Activated naive CD8-positive, alpha-beta T cell treated with anti-CD3 and anti-CD28 coated beads for 36 hours (primary cell): ENCODE data around the gene ATP11B. TPM values are rescaled to one million over a fixed set of nuclear protein-coding genes. Genes with fewer than 3 reads are reported as not detected.
A peak's percentile ranks its signal among the peaks of the same experiment; 100 is the strongest.

Experiments
- DNase-seq: peaks from one replicate; pipeline ENCODE4 v3.0.0; 2021
- H3K27ac Mint-ChIP-seq: one replicate; pipeline ENCODE4 v1.8.0; 2022; ENCODE audit warnings: mild to moderate bottlenecking, moderate library complexity, mixed read lengths
- H3K27me3 Mint-ChIP-seq: one replicate; pipeline ENCODE4 v1.8.0; 2022; ENCODE audit warnings: mild to moderate bottlenecking, mixed read lengths
- H3K36me3 Mint-ChIP-seq: one replicate; pipeline ENCODE4 v1.8.0; 2021; ENCODE audit warnings: mild to moderate bottlenecking, mixed read lengths
- H3K4me1 Mint-ChIP-seq: one replicate; pipeline ENCODE4 v1.8.0; 2021; ENCODE audit warnings: mixed read lengths
- H3K4me3 Mint-ChIP-seq: one replicate; pipeline ENCODE4 v1.8.0; 2022; ENCODE audit warnings: mild to moderate bottlenecking, moderate library complexity, mixed read lengths
- H3K9me3 Mint-ChIP-seq: one replicate; pipeline ENCODE4 v1.8.0; 2022; ENCODE audit warnings: mixed read lengths
- total RNA-seq, 2 experiments: library from RNA; stranded (reverse); gene quantifications; one replicate each; pipeline ENCODE4 v1.2.3, GENCODE V29; 2021

The ATP11B gene
- total RNA-seq, result 10 to 100 TPM; 83.3 to 85.0 TPM

DNA sequence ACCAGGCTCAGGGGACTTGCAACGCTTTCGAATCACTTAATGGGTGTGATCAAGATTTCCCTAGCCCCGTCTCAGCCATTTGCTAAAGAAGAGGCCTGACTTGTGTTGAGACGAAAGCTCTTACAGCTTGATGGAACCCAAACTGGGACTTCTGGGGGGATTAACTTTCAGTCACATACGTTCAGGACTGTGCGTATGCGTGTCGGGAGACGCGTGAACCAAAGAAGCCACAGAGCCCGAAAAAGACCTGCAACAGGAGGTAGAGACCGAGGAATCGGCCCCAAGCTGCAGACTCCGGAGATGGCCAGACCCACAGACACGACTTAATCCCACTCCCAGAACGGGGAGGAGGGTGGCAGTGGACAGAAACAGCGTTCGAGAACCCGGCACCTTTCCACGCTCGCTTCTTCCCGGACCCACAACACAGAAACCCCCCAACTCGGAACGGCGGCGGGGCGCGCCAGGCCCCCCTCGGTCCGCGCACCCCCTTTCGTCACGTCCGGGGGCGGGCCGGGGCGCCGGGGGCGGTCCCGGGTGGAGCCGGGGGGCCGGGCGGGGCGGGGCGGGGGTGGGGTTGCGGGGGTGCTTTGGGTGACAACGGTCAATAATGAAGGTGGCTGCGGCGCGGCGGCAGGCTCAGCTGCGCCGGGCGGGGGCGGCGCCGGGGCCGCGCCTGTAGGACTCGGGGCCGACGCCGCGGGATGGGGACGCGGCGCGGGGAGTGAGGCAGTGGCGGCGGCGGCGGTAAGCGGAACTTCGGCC lies at the start of gene ATP11B:
Gene ATP11B (plus strand): TSS at position 604 of the 762 bp plus-strand sequence. CDS start 256 bp downstream, outside the sequence.
- Mint-ChIP-seq H3K27ac (peak within 1 kb of the TSS; percentile 98), H3K27me3 (peaks cover 3% of the 10 kb centered on the region), H3K4me3 (peak within 1 kb of the TSS; percentile 95), H3K4me1 (peaks cover 32% of the 10 kb centered on the region), H3K36me3 (peaks cover 26% of the 10 kb centered on the region), H3K9me3 (no peaks in the 10 kb centered on the region)
- peak; percentile 85 for DNase-seq

DNA sequence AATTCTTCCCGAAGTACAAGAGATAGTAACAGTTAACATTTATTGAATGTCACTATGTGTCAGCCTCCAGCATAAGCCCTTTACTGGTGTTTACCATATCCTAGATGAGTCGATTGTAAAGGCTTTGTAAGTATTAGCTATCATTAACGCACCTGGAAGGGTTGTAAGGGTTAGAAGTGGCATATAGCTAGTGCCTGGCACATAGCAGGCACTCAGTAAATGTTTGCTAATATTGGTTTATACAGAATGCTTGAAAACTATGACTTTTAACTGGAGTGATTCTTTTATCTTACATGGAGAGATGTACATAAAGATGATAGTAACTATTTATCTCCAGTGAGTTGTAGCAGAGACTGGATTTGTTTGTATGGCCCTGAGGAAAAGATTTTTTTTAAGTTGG lies 46.3 kb upstream of the ATP11B start:
- Mint-ChIP-seq H3K4me3 (no peak overlapping the region), H3K36me3 (no peaks in the 10 kb centered on the region), H3K9me3 (no peaks in the 10 kb centered on the region), H3K27me3 (peaks cover 4% of the 10 kb centered on the region), H3K27ac (no peak overlapping the region), H3K4me1 (no peaks in the 10 kb centered on the region)
- no peak for DNase-seq

DNA sequence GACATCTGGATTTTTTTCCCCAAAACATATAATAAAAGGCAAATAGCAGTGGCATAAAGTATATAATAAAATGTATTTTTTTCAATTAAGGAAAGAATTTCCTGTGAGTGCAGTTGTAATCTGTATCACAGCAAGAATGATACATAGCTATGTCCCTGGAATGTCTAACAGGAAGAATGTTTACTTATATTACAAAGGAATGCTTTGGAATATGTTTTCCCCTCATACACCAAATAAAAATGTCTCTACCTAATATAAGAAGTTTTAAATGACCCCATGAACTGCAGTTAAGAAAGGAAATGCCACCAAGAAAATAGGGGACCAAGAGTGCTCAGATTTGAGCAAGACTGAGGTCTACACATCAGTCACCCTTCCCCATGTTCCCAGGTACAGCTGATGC lies 38.0 kb upstream of the ATP11B start:
- H3K4me3 Mint-ChIP-seq, result no peak overlapping the region
- no peaks in the 10 kb centered on the region for H3K36me3 Mint-ChIP-seq
- no peaks in the 10 kb centered on the region for H3K27me3 Mint-ChIP-seq
- H3K9me3 Mint-ChIP-seq, result no peaks in the 10 kb centered on the region
- DNase-seq, result no peak
- no peaks in the 10 kb centered on the region for H3K4me1 Mint-ChIP-seq
- H3K27ac Mint-ChIP-seq, result no peak overlapping the region

DNA sequence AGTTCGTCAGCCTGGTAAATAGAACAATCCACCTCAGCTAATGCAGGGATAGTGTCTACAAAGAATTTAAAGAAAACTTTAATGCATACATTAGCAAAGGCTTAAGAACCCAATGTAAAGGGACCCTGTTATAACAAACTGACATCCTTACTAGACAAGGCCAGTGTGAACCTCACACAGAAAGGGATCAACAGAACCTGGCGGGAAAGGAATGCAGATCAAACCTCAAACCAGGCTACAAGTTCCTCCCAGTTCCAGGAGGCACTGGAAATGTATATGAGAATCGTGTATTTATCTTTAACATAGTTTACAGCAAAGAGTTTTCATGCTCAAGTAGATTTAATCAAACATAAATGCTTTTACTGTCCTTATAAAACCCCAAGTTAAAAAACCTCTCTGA lies 37.6 kb upstream of the ATP11B start:
- Mint-ChIP-seq H3K9me3 (no peaks in the 10 kb centered on the region), H3K27me3 (no peaks in the 10 kb centered on the region), H3K36me3 (no peaks in the 10 kb centered on the region), H3K4me3 (no peak overlapping the region), H3K4me1 (no peaks in the 10 kb centered on the region), H3K27ac (no peak overlapping the region)
- DNase-seq, result no peak

DNA sequence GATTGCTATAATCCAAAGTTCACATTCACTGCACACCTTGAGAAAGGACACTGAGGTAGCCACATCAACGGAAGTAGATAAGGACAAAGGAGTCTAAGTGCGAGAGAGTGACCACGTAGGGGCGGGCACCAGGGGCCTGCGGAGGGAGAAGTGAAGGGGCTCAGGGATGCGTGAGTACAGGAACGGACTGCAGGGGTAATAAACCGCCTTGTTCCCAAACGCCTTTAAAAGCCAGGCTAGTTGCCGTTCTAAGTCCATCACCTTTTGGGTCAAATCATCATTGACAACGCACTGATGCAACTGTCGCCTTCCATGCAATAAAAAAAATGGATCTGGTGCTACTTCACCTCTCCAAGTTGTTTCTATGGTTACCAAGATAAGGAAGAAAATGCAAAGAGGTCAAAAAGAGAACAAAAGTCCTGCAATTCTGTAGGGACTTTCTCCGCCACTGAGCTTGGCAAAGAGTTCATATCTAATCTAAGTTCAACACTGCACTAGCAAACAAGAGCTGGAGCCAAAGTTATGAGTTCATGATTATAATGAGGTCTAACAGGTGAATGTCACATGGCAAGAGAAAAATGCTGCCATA lies 32.6 kb upstream of the ATP11B start:
- Mint-ChIP-seq H3K4me3 (no peak overlapping the region), H3K4me1 (no peaks in the 10 kb centered on the region), H3K9me3 (no peaks in the 10 kb centered on the region), H3K27ac (no peak overlapping the region), H3K36me3 (no peaks in the 10 kb centered on the region), H3K27me3 (peaks cover 3% of the 10 kb centered on the region)
- no peak for DNase-seq

DNA sequence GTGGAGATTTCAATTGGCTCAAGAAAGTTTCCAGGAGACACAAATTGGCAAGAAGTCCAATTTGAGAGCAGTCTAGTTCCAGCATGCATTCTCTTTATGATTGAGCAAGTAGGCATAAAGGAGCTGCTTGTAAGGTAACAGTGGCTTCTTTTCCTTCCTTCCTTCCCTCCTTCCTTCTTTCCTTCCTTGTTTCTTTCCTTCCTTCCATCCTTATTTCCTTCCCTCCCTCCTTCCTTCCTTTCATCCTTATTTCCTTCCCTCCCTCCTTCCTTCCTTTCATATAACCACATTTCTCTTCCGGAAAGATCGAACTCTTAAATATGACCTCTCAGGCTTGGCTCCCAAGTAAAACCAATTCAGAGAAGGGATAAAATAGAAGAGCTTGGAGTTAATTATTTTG lies 29.4 kb upstream of the ATP11B start:
- H3K4me3 Mint-ChIP-seq, result no peak overlapping the region
- H3K27ac Mint-ChIP-seq, result no peak overlapping the region
- H3K4me1 Mint-ChIP-seq, result no peaks in the 10 kb centered on the region
- H3K36me3 Mint-ChIP-seq, result no peaks in the 10 kb centered on the region
- no peak for DNase-seq
- peaks cover 3% of the 10 kb centered on the region for H3K27me3 Mint-ChIP-seq
- no peaks in the 10 kb centered on the region for H3K9me3 Mint-ChIP-seq

DNA sequence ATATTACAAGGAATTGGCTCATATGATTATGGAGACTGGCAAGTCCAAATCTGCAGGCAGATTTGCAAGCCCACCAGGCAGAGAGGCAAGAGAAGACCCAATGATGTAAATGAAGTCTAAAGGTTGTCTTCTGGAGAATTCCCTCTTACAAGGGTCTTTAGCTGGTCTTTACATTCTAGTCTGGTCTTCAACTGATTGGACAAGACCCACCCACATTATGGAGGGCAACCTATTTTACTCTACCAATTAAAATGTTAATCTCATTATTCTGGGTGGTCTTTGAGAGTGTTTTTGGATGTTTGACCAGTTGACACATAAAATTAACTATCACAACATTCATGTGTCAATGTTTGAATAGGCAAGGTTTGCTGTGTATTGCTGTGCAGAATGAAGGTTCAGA lies 28.0 kb upstream of the ATP11B start:
- DNase-seq, result no peak
- no peak overlapping the region for H3K27ac Mint-ChIP-seq
- no peaks in the 10 kb centered on the region for H3K4me1 Mint-ChIP-seq
- no peaks in the 10 kb centered on the region for H3K36me3 Mint-ChIP-seq
- H3K27me3 Mint-ChIP-seq, result peaks cover 3% of the 10 kb centered on the region
- H3K9me3 Mint-ChIP-seq, result no peaks in the 10 kb centered on the region
- no peak overlapping the region for H3K4me3 Mint-ChIP-seq

DNA sequence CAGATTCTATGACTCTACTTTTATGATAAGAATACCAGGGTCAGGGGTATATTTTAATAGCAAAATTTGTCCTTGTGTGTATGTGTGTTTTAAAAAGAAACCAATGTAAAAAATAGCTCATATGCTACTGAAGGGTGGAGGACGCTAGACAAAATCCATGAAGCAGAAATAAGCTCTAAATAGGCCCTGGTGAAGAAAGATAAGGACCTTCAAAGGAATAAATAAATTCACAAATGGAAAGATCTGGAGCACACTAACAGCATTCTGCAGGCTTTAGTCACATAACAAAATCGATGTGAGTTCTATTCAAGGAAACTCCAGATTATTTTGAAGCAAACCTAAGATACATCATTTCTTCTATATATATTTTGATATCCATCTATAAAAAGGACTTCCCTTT lies 27.2 kb upstream of the ATP11B start:
- no peaks in the 10 kb centered on the region for H3K4me1 Mint-ChIP-seq
- no peak overlapping the region for H3K27ac Mint-ChIP-seq
- no peaks in the 10 kb centered on the region for H3K9me3 Mint-ChIP-seq
- no peaks in the 10 kb centered on the region for H3K36me3 Mint-ChIP-seq
- H3K27me3 Mint-ChIP-seq, result peaks cover 3% of the 10 kb centered on the region
- no peak overlapping the region for H3K4me3 Mint-ChIP-seq
- DNase-seq, result no peak

DNA sequence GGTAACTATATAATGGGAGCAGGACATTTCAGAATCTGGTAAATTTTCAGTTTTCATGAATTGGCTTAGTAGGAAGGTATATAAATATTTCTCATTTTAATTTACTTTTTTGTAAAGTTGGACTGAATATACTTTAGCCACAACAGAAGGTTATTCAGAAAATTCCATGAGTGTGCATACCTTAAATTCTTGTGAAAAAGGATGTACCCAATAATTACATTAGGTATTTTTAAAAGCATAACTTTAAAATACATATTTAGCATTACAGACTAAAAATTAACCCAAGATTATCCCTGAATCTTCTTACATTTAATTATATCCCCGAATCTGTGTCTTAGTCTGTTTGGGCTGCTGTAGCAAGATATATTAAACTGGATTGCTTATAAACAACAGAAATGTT lies 24.9 kb upstream of the ATP11B start:
- no peaks in the 10 kb centered on the region for H3K27me3 Mint-ChIP-seq
- DNase-seq, result no peak
- H3K36me3 Mint-ChIP-seq, result no peaks in the 10 kb centered on the region
- no peaks in the 10 kb centered on the region for H3K4me1 Mint-ChIP-seq
- no peaks in the 10 kb centered on the region for H3K9me3 Mint-ChIP-seq
- no peak overlapping the region for H3K27ac Mint-ChIP-seq
- H3K4me3 Mint-ChIP-seq, result no peak overlapping the region

DNA sequence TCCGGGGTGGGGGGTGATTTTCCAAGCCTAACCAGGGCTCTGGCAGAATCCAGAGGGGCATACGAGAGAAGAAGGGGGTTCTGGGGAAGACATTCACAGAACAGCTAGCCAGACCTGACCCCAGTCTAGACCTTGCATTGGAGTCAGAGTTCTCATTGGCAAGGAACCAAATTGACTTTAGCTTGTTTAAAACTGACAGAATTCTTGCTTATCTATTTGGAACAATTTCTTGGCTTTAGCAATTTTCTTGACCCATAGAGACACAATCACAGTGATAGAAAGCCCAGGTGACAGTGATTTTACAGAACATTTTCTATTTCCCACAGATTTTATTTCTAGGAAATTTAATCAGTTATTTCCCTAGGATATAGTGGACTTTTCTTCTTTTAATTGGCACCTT lies 23.6 kb upstream of the ATP11B start:
- Mint-ChIP-seq H3K4me3 (no peak overlapping the region), H3K27me3 (no peaks in the 10 kb centered on the region), H3K36me3 (no peaks in the 10 kb centered on the region), H3K9me3 (peaks cover 4% of the 10 kb centered on the region), H3K27ac (no peak overlapping the region), H3K4me1 (no peaks in the 10 kb centered on the region)
- no peak for DNase-seq

DNA sequence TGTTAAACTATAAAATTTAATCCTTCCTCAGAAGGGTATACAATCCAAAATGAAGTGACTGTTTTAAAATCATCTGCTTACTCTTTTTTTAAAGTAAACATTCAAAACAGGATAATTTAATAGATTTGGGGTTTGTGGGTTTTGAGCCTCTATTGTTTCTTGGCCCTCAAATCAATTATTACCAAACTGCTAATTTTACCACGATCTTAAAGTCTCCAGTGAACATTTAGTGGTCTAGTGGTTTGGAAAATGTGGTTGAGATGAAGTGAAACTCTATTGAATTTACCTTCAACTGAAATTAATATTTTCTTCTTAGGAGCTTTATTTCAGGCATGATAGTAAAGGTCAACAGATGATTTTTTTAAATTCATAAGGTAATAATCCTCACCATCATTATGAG lies 11.2 kb upstream of the ATP11B start:
- no peak for DNase-seq
- peaks cover 16% of the 10 kb centered on the region for H3K27me3 Mint-ChIP-seq
- H3K9me3 Mint-ChIP-seq, result no peaks in the 10 kb centered on the region
- no peak overlapping the region for H3K4me3 Mint-ChIP-seq
- H3K4me1 Mint-ChIP-seq, result peaks cover 8% of the 10 kb centered on the region
- peak overlapping the region; percentile 42 for H3K27ac Mint-ChIP-seq
- no peaks in the 10 kb centered on the region for H3K36me3 Mint-ChIP-seq

DNA sequence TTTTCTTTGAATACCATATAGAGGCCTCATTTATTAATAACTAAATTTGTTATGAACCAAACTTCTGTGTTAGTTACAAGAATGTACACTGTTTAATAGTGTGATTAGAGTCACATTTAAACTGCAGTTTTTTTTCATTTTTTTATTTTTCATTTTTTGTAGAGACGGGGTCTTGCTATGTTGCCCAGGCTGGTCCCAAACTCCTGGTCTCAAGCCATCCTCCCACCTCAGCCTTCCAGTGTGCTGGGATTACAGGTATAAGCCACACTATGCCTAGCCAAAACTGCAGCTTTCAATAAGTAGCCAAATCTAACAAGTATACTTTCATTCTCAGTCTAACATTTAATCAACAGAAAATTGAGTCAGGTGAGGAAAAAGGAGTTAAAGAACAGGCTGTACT lies 10.2 kb upstream of the ATP11B start:
- Mint-ChIP-seq H3K4me3 (no peak overlapping the region), H3K4me1 (peaks cover 8% of the 10 kb centered on the region), H3K9me3 (no peaks in the 10 kb centered on the region), H3K36me3 (no peaks in the 10 kb centered on the region), H3K27me3 (peaks cover 21% of the 10 kb centered on the region), H3K27ac (no peak overlapping the region)
- no peak for DNase-seq

DNA sequence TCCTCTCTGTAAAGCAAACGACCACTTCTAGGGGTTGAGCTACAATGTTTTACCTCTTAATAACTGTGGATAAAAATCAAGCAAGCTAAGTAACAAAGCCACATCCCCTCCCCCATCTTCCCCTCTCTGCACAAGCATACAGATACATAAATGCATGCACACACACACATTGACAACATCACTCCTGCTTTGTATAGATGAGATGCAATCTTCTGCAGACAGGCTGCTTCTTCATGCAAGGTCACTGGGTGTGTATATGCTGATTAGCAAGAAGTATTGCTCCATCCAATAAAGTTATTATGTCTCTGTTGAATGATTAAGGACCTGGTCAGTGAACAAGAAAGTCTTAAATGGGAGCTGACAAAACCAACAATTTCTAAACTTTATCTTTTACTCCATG lies 8.8 kb upstream of the ATP11B start:
- no peaks in the 10 kb centered on the region for H3K36me3 Mint-ChIP-seq
- H3K4me1 Mint-ChIP-seq, result peaks cover 15% of the 10 kb centered on the region
- H3K4me3 Mint-ChIP-seq, result no peak overlapping the region
- no peaks in the 10 kb centered on the region for H3K9me3 Mint-ChIP-seq
- no peak overlapping the region for H3K27ac Mint-ChIP-seq
- peaks cover 24% of the 10 kb centered on the region for H3K27me3 Mint-ChIP-seq
- no peak for DNase-seq

DNA sequence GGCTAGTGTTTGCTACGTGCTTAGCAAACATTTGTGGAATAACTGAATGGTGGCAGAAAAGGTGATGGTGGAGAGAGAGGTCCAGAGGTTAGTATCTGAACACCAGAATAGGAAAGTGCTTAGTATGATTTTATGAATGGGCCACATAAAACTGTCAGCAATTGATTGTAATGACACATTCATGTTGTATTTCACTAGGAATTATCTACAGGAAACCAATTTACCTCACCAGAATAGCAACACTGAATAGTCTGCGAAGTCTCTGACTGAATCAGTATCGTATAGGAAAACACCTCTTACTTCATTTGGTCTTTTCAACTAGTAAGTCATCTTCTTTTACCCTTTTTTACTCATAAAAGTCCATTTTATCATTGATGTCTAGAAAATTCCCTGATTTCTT lies 8.2 kb upstream of the ATP11B start:
- Mint-ChIP-seq H3K36me3 (no peaks in the 10 kb centered on the region), H3K4me3 (no peak overlapping the region), H3K4me1 (peaks cover 15% of the 10 kb centered on the region), H3K27me3 (peaks cover 24% of the 10 kb centered on the region), H3K9me3 (no peaks in the 10 kb centered on the region), H3K27ac (no peak overlapping the region)
- DNase-seq, result no peak

DNA sequence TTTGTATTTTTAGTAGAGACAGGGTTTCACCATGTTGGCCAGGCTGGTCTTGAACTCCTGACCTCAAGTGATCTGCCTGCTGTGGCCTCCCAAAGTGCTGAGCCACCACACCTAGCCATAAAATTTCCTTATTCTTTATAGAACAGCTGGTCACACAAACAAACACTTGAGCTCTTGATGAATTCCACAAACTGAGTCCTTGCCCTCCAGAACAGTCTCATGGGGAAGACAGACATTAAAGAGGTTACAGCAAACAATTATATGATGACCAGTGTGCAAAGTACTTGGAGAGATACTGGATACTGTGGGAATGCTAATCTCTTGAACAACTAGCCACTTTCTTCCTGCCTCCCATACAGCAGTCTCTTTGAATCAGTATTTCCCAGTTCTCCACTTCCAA lies 7.5 kb upstream of the ATP11B start:
- H3K4me1 Mint-ChIP-seq, result peaks cover 15% of the 10 kb centered on the region
- H3K4me3 Mint-ChIP-seq, result no peak overlapping the region
- no peak for DNase-seq
- no peak overlapping the region for H3K27ac Mint-ChIP-seq
- peaks cover 24% of the 10 kb centered on the region for H3K27me3 Mint-ChIP-seq
- H3K9me3 Mint-ChIP-seq, result no peaks in the 10 kb centered on the region
- no peaks in the 10 kb centered on the region for H3K36me3 Mint-ChIP-seq

DNA sequence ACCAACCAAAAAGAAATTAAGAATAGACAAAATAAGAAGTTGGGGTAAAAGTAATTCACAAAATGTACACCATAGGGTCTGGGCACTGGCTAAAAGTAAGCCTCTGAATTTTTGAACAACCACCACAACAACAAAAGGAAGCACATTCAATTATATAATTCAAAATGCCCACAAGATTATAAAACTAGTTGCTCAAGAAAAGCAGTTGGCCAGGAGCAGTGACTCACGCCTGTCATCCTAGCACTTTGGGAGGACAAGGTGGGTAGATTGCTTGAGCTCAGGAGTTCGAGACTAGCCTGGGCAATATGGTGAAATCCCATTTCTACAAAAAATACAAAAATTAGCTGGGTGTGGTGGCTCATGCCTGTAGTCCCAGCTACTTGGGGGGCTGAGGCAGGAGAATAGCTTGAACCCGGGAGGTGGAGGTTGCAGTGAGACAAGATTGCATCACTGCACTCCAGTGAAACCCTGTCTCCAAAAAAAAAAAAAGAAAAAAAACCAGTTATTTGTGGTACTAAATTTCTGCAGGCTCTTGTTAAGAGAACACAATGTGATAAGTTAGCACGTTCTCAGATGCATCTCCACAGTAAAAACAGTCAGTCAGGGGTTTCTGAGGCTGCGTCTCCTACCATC lies 6.6 kb upstream of the ATP11B start:
- no peak overlapping the region for H3K4me3 Mint-ChIP-seq
- H3K4me1 Mint-ChIP-seq, result peaks cover 15% of the 10 kb centered on the region
- no peaks in the 10 kb centered on the region for H3K36me3 Mint-ChIP-seq
- H3K27me3 Mint-ChIP-seq, result peaks cover 24% of the 10 kb centered on the region
- no peak for DNase-seq
- H3K27ac Mint-ChIP-seq, result no peak overlapping the region
- H3K9me3 Mint-ChIP-seq, result no peaks in the 10 kb centered on the region
